Measurements from ENCODE around the gene SDHAF1.
"Not testable (repeated sequence)": the region's sequence is repeated elsewhere in the genome, so short reads cannot be mapped to it uniquely, and the experiment has no call there.

Gene SDHAF1

DNA sequence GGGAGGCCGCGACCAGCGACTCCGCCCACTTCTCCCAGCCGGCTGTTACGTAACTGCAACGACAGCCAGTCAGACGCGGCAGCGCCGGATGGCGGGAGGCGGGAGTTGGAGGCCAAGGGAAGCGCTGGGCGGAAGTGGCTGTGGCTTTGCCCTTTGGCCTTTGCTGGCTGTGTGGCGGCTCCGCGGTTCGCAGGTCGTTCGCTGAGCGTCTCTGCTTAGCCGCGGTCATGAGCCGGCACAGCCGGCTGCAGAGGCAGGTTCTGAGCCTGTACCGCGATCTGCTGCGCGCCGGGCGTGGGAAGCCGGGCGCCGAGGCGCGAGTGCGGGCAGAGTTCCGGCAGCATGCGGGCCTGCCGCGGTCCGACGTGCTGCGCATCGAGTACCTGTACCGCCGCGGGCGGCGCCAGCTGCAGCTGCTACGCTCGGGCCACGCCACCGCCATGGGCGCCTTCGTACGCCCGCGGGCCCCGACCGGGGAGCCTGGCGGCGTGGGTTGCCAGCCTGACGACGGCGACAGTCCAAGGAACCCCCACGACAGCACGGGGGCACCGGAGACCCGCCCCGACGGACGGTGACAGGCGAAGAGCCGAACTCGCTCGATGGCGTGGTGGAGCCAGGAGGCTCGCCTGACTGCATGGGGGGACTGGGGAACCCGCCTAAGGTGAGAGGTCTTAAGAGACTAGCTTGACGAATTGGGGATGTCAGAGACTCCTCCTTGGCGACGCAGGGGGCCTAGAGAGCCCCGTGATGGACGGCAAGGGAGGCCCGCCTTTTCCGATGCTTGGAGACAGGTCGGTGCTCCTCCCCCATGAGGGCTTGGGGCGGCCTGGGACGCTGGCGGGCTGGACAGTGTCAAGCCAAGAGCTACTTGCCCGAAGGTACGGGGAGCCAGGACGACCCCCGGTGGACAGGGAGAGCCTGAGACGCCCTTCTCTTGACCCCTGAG is at the start of gene SDHAF1:
TSS of gene SDHAF1 (plus strand) at position 141 of the 946 bp plus-strand sequence. CDS start at position 228, 87 bp downstream.
- peak; percentile 97 for DNase-seq (ENCODE audit: low spot score)

DNA sequence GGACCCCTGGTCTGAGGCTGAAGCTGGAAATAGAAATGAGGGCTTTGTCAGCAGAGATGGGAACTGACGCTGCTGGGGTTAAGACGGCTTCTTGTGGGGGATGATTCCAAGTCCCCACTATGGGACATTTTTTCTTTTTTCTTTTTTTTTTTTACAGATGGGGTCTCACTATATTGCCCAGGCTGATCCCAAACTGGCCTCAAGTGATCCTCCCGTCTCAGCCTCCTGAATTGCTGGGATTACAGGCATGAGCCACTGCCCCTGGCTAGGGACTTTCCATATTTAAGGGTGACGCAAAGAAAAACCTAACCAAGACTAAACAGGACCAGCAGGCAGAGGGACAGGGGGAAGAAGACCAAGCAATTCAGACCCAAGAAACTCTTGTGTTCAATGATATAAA is 48.8 kb upstream of the SDHAF1 start:
- DNase-seq (ENCODE audit: low spot score): no peak

GRCh38 chr19:35949131-35949530 is 45.9 kb upstream of the SDHAF1 start:
- DNase-seq (ENCODE audit: low spot score): no peak

DNA sequence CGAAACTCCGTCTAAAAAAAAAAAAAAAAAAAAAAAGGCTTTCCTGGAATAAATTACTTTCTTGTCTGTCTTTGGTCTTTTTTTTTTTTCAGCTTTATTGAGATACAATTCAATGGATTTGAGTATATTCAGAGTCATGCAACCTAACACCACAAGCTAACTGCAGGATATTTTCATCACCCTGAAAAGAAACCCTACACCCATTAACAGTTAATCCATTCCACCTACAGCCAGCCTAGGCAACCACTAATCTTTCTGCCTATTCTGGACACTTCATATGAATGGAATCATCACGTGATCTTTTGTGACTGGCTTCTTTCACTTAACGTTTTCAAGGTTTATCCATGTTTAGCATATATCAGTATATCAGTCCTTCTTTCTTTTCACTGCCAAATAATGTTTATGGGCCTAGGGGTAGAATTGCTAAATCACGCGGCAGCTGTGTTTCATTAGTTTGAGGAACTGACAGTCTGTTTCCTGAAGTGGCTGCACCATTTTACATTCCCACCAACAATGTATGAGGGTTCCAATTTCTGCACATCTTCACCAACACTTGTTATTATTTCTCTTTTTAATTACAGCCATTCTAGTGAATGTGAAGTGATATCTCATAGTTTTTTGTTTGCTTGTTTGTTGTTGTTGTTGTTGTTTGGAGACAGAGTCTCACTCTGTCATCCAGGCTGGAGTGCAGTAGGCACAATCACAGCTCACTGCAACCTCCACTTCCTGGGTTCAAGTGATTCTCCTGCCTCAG is 38.9 kb upstream of the SDHAF1 start:
- no peak for DNase-seq (ENCODE audit: low spot score)

DNA sequence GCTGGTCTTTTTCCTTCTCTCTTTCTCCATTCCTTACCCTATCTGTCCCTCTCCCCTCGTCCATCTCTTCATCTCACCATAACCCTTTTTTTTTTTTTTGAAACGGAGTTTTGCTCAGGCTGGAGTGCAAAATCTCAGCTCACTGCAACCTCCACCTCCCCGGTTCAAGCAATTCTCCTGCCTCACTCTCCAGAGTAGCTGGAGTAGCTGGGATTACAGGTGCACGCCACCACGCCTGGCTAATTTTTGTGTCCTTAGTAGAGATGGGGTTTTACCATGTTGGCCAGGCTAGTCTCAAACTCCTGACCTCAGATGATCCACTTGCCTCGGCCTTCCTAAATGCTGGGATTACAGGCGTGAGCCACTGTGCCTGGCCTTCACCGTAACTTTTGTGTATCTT is 37.6 kb upstream of the SDHAF1 start:
- DNase-seq (ENCODE audit: low spot score): not testable (repeated sequence)

DNA sequence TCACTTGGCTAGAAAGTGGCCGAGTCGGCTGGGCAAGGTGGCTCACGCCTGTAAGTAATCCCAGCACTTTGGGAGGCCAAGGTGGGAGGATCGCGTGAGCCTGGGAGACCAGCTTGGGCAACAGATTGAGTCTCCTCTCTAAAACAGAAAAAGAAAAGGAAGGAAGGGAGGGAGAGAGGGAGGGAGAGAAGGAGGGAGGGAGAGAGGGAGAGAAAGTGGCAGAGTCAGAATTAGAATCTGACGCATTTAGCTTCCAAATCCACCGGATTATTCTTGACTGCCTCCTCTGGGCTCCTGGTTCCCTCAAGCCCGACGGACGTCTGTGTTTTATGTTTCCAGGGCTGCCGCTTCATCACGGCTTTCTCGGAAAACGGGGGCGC is 36.3 kb upstream of the SDHAF1 start:
- no peak for DNase-seq (ENCODE audit: low spot score)

- no peak for DNase-seq (ENCODE audit: low spot score)
Measured at GRCh38 chr19:35959040-35959967, 35.7 kb upstream of the SDHAF1 start.

DNA sequence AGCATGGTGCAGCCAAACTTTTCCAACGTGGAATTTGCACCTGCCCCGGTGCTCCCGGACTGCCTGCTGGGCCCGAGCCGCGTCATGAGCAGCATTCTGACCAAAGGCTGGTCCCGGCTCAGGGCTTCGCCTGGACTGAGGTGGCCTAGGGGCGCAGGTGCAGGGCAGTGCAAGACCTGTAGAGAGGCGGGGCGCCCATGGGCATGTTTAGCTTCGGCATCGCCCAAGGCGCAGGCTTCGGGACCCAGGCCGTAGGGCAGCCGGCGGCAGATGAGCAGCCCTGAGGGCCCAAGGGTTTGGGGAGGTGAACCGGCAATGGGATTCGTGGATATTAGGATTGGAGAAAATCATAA is 35.0 kb upstream of the SDHAF1 start:
- DNase-seq (ENCODE audit: low spot score): no peak

DNA sequence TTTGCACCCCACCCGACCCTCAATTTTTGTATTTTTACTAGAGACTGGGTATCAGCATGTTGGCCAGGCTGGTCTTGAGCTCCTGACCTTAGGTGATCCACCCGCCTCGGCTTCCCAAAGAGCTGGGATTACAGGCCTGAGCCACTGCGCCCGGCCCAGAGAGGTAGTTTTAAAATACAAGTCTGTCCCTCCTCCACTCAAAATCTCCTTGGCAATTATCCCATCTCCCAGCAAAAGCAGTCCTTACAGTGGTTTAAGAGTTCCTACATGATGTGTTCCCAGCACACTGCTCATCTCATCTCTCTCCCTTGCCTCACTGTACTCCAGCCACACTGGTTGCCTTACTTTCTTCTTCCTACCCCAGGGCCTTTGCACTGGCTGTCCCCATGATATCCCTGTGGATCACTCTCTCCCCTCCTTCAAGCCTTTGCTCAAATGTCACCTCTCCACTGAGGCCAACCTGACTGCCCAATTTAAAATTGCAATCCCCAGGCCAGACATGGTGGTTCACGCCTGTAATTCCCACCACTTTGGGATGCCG is 34.5 kb upstream of the SDHAF1 start:
- no peak for DNase-seq (ENCODE audit: low spot score)

DNA sequence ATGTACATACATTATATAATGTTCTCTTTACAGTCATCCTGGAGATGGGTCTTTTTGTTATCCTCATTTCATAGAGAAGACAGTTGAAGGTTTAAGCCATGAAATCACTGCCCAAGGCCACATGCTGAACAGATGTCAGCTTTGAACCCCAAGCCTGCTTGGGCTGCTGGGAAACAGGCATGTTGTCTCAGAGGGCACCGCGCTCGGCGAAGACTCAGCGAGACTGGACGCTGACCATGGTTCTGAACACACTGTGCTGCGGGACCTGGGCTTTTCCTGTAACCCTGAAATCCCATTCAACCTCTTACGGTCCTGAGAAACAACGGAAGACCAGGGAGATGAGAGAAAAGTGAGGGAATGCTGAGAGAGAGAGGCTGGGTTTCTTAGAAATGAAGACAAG is 31.5 kb upstream of the SDHAF1 start:
- DNase-seq (ENCODE audit: low spot score): no peak

DNA sequence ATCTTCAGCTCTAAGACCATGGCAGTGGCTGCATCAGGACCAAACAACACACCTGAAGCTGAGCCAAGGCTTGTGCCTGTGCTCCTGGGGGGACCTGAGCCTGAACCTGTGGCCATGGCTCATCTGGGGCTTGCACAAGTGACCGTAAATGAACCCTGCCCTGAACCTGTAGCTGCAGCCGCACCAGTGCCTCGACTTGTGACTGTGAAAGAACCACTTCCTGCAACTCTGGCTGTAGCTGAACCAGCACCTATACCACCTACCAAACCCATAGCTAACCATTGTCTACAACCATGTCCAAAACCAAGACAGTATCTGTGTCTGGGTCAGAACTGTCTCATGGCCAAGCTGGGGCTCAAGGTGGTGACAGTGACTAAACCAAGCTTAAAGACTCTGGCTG is 28.2 kb upstream of the SDHAF1 start:
- DNase-seq (ENCODE audit: low spot score): no peak

DNA sequence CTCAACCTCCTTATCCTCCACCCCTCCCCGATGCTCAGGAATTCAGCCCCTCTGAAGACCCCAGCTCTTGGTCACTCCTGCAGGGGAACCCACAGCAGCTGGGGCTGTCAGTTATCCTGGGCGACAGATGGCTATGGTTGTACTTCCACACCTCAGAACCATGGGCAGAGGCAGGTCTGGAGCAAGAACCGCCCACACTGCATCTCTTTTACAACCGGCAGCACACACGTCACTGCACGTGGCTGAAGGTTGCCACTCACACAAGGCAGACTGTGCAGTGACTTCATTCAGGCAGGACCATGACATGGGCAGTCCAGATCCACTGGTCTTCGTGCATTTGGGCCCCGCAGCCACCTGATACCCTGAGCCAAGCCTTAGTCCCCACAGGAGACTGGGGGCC is 21.5 kb upstream of the SDHAF1 start:
- DNase-seq (ENCODE audit: low spot score): no peak

DNA sequence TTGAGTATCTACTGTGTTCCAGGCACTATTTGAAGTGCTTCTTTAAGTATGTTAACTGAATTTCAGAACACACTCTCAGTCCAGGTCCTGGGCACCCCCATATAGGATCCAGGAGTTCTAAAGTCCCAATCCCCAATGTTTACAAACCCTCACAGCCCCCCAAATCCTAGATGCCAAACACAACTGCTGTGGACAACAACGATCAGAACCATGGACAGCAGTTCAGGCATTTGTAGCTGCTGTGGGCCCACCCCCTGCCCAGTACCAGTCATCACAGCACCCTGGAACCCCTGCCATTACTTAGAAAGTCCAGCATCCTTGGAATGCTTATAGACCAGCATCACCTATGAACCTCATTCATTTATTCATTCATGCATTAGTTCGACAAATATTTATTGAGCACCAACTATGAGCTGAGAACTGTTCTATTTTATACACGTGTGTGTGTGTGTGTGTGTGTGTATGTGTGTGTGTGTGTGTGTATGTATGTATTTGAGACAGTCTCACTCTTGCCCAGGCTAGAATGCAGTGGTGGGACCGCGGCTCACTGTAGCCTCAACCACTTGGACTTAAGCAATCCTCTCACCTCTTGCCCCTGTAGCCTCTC is 19.3 kb upstream of the SDHAF1 start:
- no peak for DNase-seq (ENCODE audit: low spot score)

DNA sequence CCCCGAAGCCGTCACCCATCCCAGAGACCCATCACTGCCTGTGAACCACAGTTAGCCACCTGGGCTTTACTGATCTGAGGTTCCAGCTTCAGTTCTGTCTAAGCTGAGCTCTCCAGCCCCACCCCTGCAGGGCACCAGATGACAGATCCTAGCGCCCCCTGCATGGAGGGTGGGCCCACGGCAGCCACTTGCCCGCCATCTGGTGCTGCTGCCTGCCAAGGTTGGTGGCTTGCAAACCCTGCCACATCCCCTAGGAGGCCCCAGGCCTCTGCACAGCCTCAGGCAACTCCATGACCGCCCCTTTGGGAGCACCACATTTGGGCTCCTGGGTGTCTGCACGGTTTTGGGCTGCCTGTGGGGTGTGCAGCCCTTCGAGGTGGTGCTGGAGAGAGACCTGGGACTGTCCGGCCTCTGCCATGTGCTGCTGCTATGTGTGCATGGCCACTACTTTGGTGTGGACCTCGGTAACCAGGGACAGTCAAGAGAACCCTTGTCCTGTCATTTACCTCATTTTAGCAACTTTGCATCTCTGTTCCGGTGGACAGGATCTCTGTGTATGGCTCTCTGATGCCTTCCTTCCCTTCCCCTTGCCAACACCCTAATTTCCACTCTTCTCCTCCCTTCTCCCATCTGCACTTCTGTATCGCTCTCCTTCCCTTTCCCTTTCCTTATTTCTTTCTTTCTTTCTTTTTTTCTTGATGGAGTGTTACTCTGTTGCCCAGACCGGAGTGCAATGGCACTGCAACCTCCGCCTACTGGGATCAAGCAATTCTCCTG is 17.4 kb upstream of the SDHAF1 start:
- no peak for DNase-seq (ENCODE audit: low spot score)

- no peak for DNase-seq (ENCODE audit: low spot score)
Measured at GRCh38 chr19:35978271-35978670, 16.7 kb upstream of the SDHAF1 start.

- DNase-seq (ENCODE audit: low spot score): no peak
Measured at GRCh38 chr19:35978832-35979365, 16.1 kb upstream of the SDHAF1 start.

DNA sequence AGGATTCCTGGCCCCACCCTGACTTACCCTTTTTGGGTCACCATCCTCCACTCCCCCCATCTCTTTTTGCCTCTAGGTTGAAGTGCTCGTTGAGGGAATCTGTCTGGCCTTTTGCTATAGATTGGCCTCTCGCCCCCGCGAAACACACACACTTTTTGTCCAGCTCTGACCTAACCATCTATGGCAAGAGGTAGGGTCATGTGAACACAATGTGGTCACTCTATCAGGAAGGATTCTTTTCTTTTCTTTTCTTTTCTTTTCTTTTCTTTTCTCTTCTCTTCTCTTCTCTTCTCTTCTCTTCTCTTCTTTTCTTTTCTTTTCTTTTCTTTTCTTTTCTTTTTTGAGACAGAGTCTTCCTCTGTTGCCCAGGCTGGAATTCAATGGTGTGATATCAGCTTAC is 14.0 kb upstream of the SDHAF1 start:
- DNase-seq (ENCODE audit: low spot score): not testable (repeated sequence)

DNA sequence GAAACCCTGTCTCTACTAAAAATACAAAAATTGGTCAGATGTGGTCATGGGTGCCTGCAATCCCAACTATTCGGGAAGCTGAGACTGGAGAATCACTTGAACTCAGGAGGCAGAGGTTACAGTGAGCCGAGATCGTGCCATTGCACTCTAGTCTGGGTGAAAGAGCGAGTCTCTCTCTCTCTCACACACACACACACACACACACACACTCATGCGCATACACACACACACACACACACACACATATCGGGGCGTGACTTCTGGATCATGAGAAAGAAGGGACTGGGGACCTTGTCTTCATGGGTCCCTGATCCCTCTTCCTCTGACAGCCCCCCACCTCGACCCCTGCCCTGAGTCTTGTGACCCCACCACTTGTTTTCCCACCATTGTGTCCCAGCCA is 11.8 kb upstream of the SDHAF1 start:
- DNase-seq (ENCODE audit: low spot score): no peak

- DNase-seq (ENCODE audit: low spot score): no peak
Measured at GRCh38 chr19:35986111-35986510, 8.9 kb upstream of the SDHAF1 start.

Data from pons (tissue), 1 donor.